KOPT-K1 (cell line): ENCODE measurements around the gene KCMF1.

ENCODE experiments used
- H3K27ac ChIP-seq: fragments of 200-600 bp; sonication (generic); 2 replicates; pipeline ENCODE4 v1.5.1; 2016; ENCODE audit warnings: antibody characterized with exemption, mild to moderate bottlenecking, low read depth, low read length; ENCODE audit not compliant: poor library complexity, severe bottlenecking
- H3K36me3 ChIP-seq: fragments of 200-600 bp; sonication (generic); 2 replicates; pipeline ENCODE4 v1.5.1; 2017; ENCODE audit warnings: antibody characterized with exemption, mild to moderate bottlenecking, low read length, moderate library complexity; ENCODE audit not compliant: insufficient read depth
- H3K9me3 ChIP-seq: fragments of 200-600 bp; sonication (generic); 2 replicates; pipeline ENCODE4 v1.5.1; 2017; ENCODE audit warnings: antibody characterized with exemption, low read length, mild to moderate bottlenecking; ENCODE audit not compliant: insufficient read depth, poor library complexity, severe bottlenecking

The KCMF1 gene

DNA sequence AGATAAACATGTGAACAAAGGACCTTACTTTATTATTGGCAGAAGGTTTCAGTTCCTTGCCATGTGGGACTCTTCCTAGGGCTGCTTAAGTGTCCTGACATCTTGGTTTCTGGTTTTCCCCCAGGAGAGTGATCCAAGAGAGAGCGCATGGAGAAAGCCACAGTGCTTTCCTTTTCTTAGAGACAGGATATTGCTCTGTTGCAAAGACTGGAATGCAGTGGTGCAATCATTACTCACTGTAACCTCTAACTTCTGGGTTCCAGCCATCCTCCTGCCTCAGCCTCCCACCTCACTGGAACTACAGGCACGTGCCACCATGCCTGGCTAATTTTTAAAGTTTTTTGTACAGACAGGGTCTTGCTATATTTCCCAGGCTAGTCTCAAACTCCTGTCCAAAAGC is 124.1 kb downstream of the KCMF1 start:
- Histone ChIP-seq H3K36me3 (no peaks in the 10 kb centered on the region), H3K9me3 (no peaks in the 10 kb centered on the region), H3K27ac (no peak overlapping the region)

DNA sequence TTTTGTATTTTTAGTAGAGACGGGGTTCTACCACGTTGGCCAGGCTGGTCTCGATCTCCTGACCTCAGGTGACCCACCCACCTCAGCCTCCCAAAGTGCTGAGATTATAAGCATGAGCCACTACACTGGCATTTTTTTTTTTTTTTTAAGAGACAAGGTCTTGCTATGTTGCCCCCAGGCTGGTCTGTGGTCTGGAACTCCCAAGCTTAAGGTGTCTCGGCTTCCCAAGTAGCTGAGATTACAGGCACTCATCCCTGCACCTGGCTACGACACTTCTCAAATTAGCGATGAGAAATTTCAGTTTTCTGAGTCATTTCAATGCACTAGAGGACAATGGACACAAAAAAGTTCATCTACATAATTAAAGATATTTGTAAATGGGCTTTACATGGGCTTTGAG is 125.7 kb downstream of the KCMF1 start:
- Histone ChIP-seq H3K9me3 (no peaks in the 10 kb centered on the region), H3K36me3 (no peaks in the 10 kb centered on the region), H3K27ac (no peak overlapping the region)

DNA sequence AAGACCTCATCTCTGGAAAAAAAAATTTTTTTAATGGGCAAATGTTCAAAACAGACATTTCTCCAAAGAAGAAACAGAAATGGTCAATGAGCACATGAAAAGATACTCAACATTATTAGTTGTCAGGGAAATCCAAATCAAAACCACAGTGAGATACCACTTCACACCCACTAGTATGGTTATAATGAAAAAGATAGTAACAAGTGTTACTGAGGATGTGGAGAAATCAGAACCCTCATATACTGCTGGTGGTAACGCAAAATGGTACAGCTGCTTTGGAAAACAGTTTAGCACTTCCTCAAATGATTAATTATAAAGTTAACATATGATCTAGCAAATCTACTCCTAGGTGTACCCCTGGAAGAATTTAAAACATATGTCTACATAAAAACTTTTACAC is 133.3 kb downstream of the KCMF1 start:
- H3K27ac ChIP-seq = no peak overlapping the region
- H3K36me3 ChIP-seq = no peaks in the 10 kb centered on the region
- H3K9me3 ChIP-seq = no peaks in the 10 kb centered on the region

DNA sequence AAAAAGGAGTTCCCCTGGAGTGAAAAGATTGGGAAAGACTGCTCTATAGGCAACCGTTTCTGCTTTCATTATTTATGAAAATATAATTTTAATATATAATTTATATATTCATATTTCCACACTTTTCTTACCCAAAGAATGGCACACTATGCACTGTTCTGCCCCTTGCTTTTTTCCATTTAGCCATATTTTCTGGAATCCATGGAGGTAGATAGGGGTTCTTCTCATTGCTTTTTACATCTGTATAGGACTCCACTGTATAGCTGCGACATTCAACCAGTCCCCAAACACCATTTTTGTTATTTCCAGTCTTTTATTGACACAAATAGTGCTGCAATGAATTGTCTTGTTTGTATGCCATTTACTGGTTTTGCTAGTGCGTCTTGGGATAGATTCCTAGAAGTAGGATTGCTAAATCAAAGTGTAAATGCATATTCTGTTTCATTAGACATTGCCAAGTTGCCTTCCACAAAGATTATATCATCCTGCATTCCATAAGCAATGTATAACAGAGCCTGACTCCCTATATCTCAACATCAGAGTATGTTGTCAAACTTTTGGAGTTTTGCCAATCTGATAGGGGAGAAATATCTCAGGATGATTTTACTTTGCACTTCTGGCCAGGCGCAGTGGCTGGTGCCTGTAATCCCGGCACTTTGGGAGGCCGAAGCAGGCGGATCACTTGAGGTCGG is 135.7 kb downstream of the KCMF1 start:
- Histone ChIP-seq H3K27ac (no peak overlapping the region), H3K36me3 (no peaks in the 10 kb centered on the region), H3K9me3 (no peaks in the 10 kb centered on the region)
